SJSA1 (cell line): ENCODE measurements around the gene PUS10. TPM values are rescaled to one million over a fixed set of nuclear protein-coding genes. Genes with fewer than 3 reads are reported as not detected.
A peak's percentile ranks its signal among the peaks of the same experiment; 100 is the strongest.
"Not testable (repeated sequence)": the region's sequence is repeated elsewhere in the genome, so short reads cannot be mapped to it uniquely, and the experiment has no call there.

Experiments
- DNase-seq, 2 experiments: peaks; one replicate each; pipeline ENCODE4 v3.0.0-alpha.2; 2015 to 2020; ENCODE audit warnings: low spot score in 2 of 2, low read depth in 1 of 2
- H3K27ac ChIP-seq: fragments of 250-450 bp; sonication (Bioruptor Pico); 2 replicates; pipeline ENCODE4 v1.5.1; 2020; ENCODE audit warnings: mild to moderate bottlenecking, moderate library complexity
- H3K27me3 ChIP-seq: fragments of 250-450 bp; sonication (Bioruptor Pico); replicated peaks from 2 replicates; pipeline ENCODE4 v1.5.1; 2020; ENCODE audit warnings: mild to moderate bottlenecking, moderate library complexity
- H3K36me3 ChIP-seq: fragments of 250-450 bp; sonication (Bioruptor Pico); 2 replicates; pipeline ENCODE4 v1.5.1; 2020; ENCODE audit warnings: mild to moderate bottlenecking
- H3K4me1 ChIP-seq: fragments of 250-450 bp; sonication (Bioruptor Pico); replicated peaks from 2 replicates; pipeline ENCODE4 v1.6.1; 2021; ENCODE audit warnings: mild to moderate bottlenecking
- H3K4me3 ChIP-seq: fragments of 250-450 bp; sonication (Bioruptor Pico); 2 replicates; pipeline ENCODE4 v1.5.1; 2020; ENCODE audit warnings: mild to moderate bottlenecking
- H3K9me3 ChIP-seq: fragments of 250-450 bp; sonication (Bioruptor Pico); replicated peaks from 2 replicates; pipeline ENCODE4 v1.5.1; 2020; ENCODE audit warnings: mild to moderate bottlenecking
- total RNA-seq: library from RNA; depleted of rRNA; stranded (reverse); fragments of >200 nt; shearing (Covaris generic); gene quantifications from 2 replicates; pipeline ENCODE4 v1.2.3, GENCODE V29; 2014

PUS10 gene
- total RNA-seq, 1 experiment from 2014 or later, result 6.4 TPM

DNA sequence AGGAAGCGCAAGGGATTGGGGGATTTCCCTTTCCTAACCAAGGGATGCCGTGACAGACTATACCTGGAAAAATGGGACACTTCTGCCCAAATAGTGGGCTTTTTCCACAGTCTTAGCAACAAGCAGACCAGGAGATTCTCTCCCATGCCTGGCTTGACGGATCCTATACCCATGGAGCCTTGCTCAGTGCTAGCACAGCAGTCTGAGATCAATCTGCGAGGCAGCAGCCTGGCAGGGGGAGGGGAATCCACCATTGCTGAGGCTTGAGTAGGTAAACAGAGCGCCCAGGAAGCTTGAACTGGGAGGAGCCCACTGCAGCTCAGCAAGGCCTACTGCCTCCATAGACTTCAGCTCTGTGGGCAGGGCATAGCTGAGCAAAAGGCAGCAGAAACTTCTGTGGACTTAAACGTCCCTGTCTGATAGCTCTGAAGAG lies 3.2 kb upstream of the PUS10 start:
- no peaks in the 10 kb centered on the region for H3K27me3 ChIP-seq
- peaks cover 22% of the 10 kb centered on the region for H3K36me3 ChIP-seq
- H3K4me1 ChIP-seq, result no peaks in the 10 kb centered on the region; the same call in 1 of the 2 replicates
- no peak for DNase-seq
- no peak overlapping the region for H3K4me3 ChIP-seq
- no peak overlapping the region for H3K27ac ChIP-seq
- H3K9me3 ChIP-seq, result no peaks in the 10 kb centered on the region

DNA sequence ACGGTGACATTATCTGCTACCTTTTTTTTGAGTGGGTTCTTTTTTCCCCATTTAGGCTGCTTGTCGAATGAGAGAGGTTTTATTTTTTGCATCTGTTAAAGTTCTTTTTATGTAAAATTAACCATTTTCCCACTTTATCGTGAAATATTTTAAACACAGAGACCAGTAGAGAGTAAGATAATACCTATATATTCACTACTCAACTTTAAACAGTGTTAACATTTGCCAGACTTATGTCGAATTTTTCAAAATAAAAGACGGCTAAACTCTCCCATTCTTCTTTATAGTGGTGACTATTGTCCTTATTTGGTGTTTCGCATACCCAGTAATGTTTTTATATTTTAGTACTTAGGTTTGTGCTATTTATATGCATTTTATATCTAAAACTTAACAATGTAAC lies 743 bp upstream of the PUS10 start:
- no peaks in the 10 kb centered on the region for H3K27me3 ChIP-seq
- peaks cover 22% of the 10 kb centered on the region for H3K36me3 ChIP-seq
- no peaks in the 10 kb centered on the region for H3K9me3 ChIP-seq
- no peak overlapping the region for H3K27ac ChIP-seq
- H3K4me3 ChIP-seq, result peak overlapping the region; percentile 74
- DNase-seq, result no peak
- no peaks in the 10 kb centered on the region; the same call in 1 of the 2 replicates for H3K4me1 ChIP-seq

DNA sequence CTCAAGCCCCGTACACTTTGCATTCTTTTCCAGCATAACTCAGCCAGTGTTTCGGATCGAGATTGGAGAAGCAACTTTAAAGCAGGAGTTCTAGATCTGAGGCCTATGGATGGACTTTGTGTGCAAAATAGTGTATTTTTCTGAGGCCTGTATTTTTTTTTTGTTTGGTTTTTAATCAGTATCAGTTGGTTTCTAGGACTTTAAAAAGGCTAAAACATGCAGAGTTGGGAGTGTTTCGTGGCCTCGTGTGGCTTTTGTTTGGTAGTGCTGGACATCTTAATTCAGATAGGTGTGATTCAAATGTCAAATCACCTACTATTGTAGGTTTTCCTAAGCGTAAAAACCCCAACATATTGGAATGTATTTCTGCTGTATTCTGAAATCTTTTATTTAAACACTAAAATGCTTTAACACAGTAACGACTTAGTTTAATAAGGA lies 282 bp upstream of the PUS10 start:
- H3K36me3 ChIP-seq, result peaks cover 22% of the 10 kb centered on the region
- peak overlapping the region; percentile 19 for H3K27ac ChIP-seq
- no peaks in the 10 kb centered on the region for H3K27me3 ChIP-seq
- H3K9me3 ChIP-seq, result no peaks in the 10 kb centered on the region
- H3K4me3 ChIP-seq, result peak overlapping the region; percentile 74
- H3K4me1 ChIP-seq, result no peaks in the 10 kb centered on the region; the same call in 1 of the 2 replicates
- peak in 1 of 2 experiments; percentile 34 for DNase-seq

GRCh38 chr2:61017003-61017555 lies 976 bp downstream of the PUS10 start:
- peaks cover 17% of the 10 kb centered on the region for H3K36me3 ChIP-seq

GRCh38 chr2:61016392-61017002 lies 1.6 kb downstream of the PUS10 start:
- Histone ChIP-seq H3K36me3 (peaks cover 12% of the 10 kb centered on the region), H3K4me3 (peak overlapping the region; percentile 74), H3K27me3 (no peaks in the 10 kb centered on the region), H3K9me3 (no peaks in the 10 kb centered on the region), H3K4me1 (peaks cover 5% of the 10 kb centered on the region; the same call in 1 of the 2 replicates), H3K27ac (no peak overlapping the region)
- DNase-seq, result peak in 1 of 2 experiments; percentile 4

More at GRCh38 chr2:61017003-61017555, 976 bp downstream of the PUS10 start:
- H3K4me3 ChIP-seq, result peak overlapping the region; percentile 74
- H3K9me3 ChIP-seq, result no peaks in the 10 kb centered on the region
- H3K27ac ChIP-seq, result peak overlapping the region; percentile 19
- DNase-seq, result peak; percentile 61 to 87
- H3K27me3 ChIP-seq, result no peaks in the 10 kb centered on the region
- H3K4me1 ChIP-seq, result peaks cover 4% of the 10 kb centered on the region; the same call in 1 of the 2 replicates

DNA sequence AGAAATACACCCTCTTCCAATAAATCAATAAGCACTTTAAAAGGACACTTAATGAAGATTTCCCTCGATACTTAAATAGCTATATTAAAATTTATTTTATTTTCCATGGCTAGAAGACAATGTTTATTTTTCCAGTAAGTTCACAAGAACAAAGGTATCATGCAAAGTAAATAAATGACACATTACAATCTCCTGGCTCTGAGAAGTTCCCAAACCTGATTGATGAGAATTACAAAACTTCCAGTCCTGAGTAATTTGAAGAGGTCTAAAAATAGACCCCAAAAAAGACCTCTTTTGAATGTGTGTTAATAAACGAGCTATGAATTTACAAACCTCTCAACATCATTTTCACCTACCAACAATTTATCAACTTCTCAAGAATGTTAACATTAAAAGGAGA lies 2.1 kb downstream of the PUS10 start:
- no peaks in the 10 kb centered on the region for H3K9me3 ChIP-seq
- peaks cover 7% of the 10 kb centered on the region for H3K36me3 ChIP-seq
- peaks cover 5% of the 10 kb centered on the region; the same call in 1 of the 2 replicates for H3K4me1 ChIP-seq
- DNase-seq, result no peak
- no peak overlapping the region for H3K27ac ChIP-seq
- H3K27me3 ChIP-seq, result no peaks in the 10 kb centered on the region
- peak overlapping the region; percentile 74 for H3K4me3 ChIP-seq

GRCh38 chr2:61014763-61015162 lies 3.3 kb downstream of the PUS10 start:
- Histone ChIP-seq H3K36me3 (peaks cover 5% of the 10 kb centered on the region; the same call in 1 of the 2 replicates), H3K27me3 (no peaks in the 10 kb centered on the region), H3K27ac (no peak overlapping the region), H3K9me3 (no peaks in the 10 kb centered on the region), H3K4me3 (no peak overlapping the region), H3K4me1 (peaks cover 5% of the 10 kb centered on the region; the same call in 1 of the 2 replicates)
- DNase-seq, result no peak

DNA sequence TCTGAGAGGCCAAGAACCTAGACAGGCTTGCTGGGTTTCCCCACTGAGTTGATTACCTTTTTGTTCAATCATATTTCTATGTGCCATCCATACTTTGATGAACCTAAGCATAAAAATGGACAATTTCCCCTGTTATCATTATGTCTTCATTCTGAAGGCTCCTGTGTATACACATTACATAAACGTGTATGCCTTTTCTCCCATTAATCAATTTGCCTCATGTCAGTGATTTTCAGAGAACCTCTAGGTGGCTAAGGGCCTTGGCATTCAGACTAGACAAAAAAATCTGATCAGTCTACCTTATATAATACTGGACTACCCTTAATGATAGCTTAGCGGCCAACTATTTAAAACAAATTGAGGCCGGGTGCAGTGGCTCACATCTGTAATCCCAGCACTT lies 4.7 kb downstream of the PUS10 start:
- Histone ChIP-seq H3K27me3 (no peaks in the 10 kb centered on the region), H3K9me3 (no peaks in the 10 kb centered on the region), H3K4me1 (peaks cover 5% of the 10 kb centered on the region; the same call in 1 of the 2 replicates), H3K4me3 (no peak overlapping the region), H3K36me3 (peaks cover 5% of the 10 kb centered on the region; the same call in 1 of the 2 replicates), H3K27ac (no peak overlapping the region)
- no peak for DNase-seq

- H3K27ac ChIP-seq, H3K9me3 ChIP-seq: not testable (repeated sequence)
- DNase-seq, result peak in 1 of 2 experiments; percentile 33
These were observed 5.8 kb downstream of the PUS10 start for GRCh38 chr2:61012303-61012702.

DNA sequence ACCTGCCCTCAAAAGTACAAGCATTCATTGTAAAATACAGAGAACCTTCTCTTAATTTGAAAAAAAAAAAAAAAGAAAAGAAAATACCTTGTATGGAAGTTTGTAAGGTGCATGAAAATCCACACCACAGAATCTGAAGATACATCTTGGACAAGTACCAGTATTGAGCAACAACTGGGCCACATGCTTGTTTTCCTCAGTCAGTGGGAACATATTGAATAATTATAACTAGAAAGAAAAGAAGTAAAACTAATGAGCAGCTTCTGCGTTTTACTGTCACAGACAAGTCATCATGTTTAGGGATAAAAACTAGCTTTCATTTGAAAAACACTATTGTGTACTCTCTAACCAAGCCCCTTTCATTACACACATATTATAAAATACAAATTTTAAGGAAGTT lies 6.4 kb downstream of the PUS10 start:
- Histone ChIP-seq H3K4me1 (peaks cover 5% of the 10 kb centered on the region; the same call in 1 of the 2 replicates), H3K36me3 (no peaks in the 10 kb centered on the region; the same call in 1 of the 2 replicates), H3K27ac (no peak overlapping the region), H3K27me3 (no peaks in the 10 kb centered on the region), H3K4me3 (no peak overlapping the region), H3K9me3 (no peaks in the 10 kb centered on the region)
- no peak for DNase-seq

More at GRCh38 chr2:61012303-61012702, 5.8 kb downstream of the PUS10 start:
- not testable (repeated sequence) for H3K36me3 ChIP-seq, H3K27me3 ChIP-seq, H3K4me1 ChIP-seq, H3K4me3 ChIP-seq

DNA sequence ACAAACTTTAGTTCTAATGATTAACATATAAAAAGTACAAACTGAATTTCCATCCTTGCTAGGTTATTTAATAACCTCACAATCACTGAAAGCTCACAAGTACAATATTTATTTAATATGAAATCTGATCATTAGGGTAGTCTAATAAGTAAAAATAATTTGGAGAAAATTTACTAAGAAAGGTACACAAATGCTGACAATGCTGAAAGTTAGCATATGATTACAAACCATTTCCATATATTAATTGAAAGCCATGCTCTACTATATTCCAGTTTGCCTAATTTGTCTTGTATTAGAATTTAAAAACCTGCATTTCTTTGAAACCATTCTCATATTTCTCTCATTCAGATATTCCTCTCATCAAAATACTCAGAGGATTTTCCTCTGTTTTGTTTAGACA lies 8.7 kb downstream of the PUS10 start:
- peaks cover 5% of the 10 kb centered on the region; the same call in 1 of the 2 replicates for H3K4me1 ChIP-seq
- H3K36me3 ChIP-seq, result no peaks in the 10 kb centered on the region; the same call in 1 of the 2 replicates
- DNase-seq, result no peak
- no peaks in the 10 kb centered on the region for H3K27me3 ChIP-seq
- H3K4me3 ChIP-seq, result no peak overlapping the region
- H3K27ac ChIP-seq, result no peak overlapping the region
- H3K9me3 ChIP-seq, result no peaks in the 10 kb centered on the region

GRCh38 chr2:61006486-61007105 lies 11.5 kb downstream of the PUS10 start:
- H3K4me3 ChIP-seq, result no peak overlapping the region
- H3K27me3 ChIP-seq, result no peaks in the 10 kb centered on the region
- no peaks in the 10 kb centered on the region for H3K9me3 ChIP-seq
- no peak for DNase-seq
- H3K36me3 ChIP-seq, result no peaks in the 10 kb centered on the region; the same call in 1 of the 2 replicates
- H3K27ac ChIP-seq, result no peak overlapping the region
- no peaks in the 10 kb centered on the region for H3K4me1 ChIP-seq

- DNase-seq, result no peak
- no peaks in the 10 kb centered on the region; the same call in 1 of the 2 replicates for H3K36me3 ChIP-seq
- no peak overlapping the region for H3K27ac ChIP-seq
- no peaks in the 10 kb centered on the region for H3K27me3 ChIP-seq
- H3K4me3 ChIP-seq, result no peak overlapping the region
- no peaks in the 10 kb centered on the region for H3K9me3 ChIP-seq
- no peaks in the 10 kb centered on the region for H3K4me1 ChIP-seq
These were observed 12.3 kb downstream of the PUS10 start for GRCh38 chr2:61005736-61006135.
